CD4-positive, alpha-beta T cell treated with Interleukin-2 at 100 ng/mL for 4 hours (primary cell): Measurements from ENCODE around the gene KANSL1.
A peak's percentile ranks its signal among the peaks of the same experiment; 100 is the strongest.
"Not testable (repeated sequence)": the region's sequence is repeated elsewhere in the genome, so short reads cannot be mapped to it uniquely, and the experiment has no call there.

Source experiments
- DNase-seq: peaks from one replicate; pipeline ENCODE4 v3.0.0-alpha.2; 2020; ENCODE audit warnings: low spot score

KANSL1 gene

GRCh38 chr17:46023783-46024388 is 169.3 kb downstream of the KANSL1 start:
- DNase-seq: no peak

- DNase-seq: not testable (repeated sequence)
Measured at GRCh38 chr17:46023366-46023765, 169.9 kb downstream of the KANSL1 start.

- DNase-seq: no peak
Measured at GRCh38 chr17:46020998-46021397, 172.2 kb downstream of the KANSL1 start.

GRCh38 chr17:46020023-46020761 is 173.0 kb downstream of the KANSL1 start:
- peak; percentile 78 for DNase-seq

GRCh38 chr17:46019408-46019925 is 173.8 kb downstream of the KANSL1 start:
- DNase-seq: not testable (repeated sequence)

- no peak for DNase-seq
Measured at GRCh38 chr17:46013502-46014165, 179.6 kb downstream of the KANSL1 start.

GRCh38 chr17:46013127-46013501 is 180.1 kb downstream of the KANSL1 start:
- DNase-seq: no peak

GRCh38 chr17:46012506-46013079 is 180.6 kb downstream of the KANSL1 start:
- DNase-seq: no peak

- no peak for DNase-seq
Measured at GRCh38 chr17:46011711-46012505, 181.3 kb downstream of the KANSL1 start.

GRCh38 chr17:46010597-46011186 is 182.5 kb downstream of the KANSL1 start:
- DNase-seq: no peak

- no peak for DNase-seq
Measured at GRCh38 chr17:46009681-46010596, 183.3 kb downstream of the KANSL1 start.

GRCh38 chr17:46008591-46008990 is 184.6 kb downstream of the KANSL1 start:
- DNase-seq: no peak

GRCh38 chr17:46007461-46007965 is 185.7 kb downstream of the KANSL1 start:
- no peak for DNase-seq

- DNase-seq: not testable (repeated sequence)
Measured at GRCh38 chr17:46006082-46006481, 187.1 kb downstream of the KANSL1 start.

GRCh38 chr17:46003907-46004748 is 189.1 kb downstream of the KANSL1 start:
- no peak for DNase-seq

GRCh38 chr17:46002973-46003316 is 190.3 kb downstream of the KANSL1 start:
- DNase-seq: no peak

- DNase-seq: peak; percentile 82
Measured at GRCh38 chr17:46002311-46002972, 190.8 kb downstream of the KANSL1 start.

- DNase-seq: no peak
Measured at GRCh38 chr17:46001390-46002310, 191.6 kb downstream of the KANSL1 start.
